GM19351 (cell line): ENCODE measurements around the gene FMNL2.

Experiments
- ATAC-seq: cut with Tn5 transposase; IDR thresholded peaks from one replicate; pipeline ENCODE4 v1.9.1; 2021; ENCODE audit warnings: mild to moderate bottlenecking, moderate library complexity; ENCODE audit not compliant: unreplicated experiment

The FMNL2 gene

DNA sequence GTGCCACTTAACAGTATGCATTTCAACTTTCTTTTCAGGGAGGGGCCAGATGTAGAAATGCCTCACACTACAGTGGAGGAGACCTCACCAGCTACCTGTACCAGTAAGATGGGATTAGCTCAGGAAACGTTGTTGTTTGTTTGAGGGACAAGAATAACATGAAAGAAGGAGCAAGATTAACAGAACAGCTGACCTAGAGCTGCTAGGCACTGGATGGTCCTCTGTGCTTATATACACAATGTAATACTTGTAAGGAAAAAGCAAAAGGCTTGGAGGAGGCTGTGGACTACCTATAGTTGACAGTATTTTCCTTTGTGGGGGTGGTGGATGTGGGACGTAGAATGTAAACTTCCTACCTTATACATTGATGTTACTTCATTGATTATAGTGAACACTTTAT, 154.4 kb downstream of the FMNL2 start:
- no peak for ATAC-seq

DNA sequence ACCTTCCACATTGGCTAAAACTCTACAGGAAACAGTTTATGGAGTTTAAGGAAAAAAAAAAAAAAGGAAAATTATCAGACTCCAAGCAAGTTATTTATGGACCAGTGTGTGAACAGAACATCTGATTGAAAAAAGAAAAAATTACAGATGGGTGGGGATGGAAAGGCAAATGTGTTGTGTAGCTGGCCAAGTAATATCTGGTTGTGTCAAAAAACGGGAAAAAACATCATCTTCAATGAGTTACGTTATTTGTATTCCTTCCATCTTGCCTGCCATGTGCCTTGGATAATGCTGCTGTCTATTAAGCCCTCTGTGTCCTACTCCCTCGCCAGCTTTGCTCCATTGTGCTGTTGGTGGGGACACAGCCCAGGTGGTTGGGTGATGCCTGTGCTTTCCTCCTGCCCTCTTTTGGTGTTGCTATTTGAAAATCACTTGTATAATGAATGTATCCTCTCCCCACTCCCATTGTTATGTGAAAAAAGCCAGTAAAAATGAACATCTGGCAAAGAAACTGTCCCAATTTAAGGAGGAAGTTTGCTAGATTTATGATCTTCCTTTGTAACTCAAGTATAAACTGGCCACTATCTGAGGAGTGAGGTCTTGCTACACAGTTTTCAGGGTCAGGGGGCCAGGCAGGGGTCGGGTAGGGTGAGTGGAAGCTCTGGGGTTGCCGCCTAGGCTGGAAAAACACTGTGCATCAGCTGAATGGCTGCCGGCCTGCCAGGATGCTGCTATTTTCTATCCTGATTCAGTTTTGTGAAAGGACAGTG, 155.9 kb downstream of the FMNL2 start:
- no peak for ATAC-seq

DNA sequence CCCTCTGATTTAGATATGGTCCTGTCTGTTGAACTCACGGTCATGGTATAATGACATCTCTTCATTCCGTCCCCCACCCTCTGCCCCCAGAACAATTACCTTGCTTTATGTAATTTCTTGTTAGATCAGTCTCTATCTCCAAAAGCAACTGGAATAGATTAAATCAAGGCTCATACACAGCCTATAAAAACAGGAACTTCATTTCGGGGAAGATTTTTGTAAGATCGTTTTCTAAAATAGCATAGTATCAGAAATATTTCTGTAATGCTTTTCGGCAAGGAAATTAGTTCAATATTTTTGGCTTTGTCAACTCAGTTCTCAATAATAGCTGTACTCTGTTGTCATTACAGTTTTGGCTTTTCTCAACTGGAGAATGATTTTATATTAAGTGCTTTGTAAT, 157.2 kb downstream of the FMNL2 start:
- ATAC-seq, result no peak

DNA sequence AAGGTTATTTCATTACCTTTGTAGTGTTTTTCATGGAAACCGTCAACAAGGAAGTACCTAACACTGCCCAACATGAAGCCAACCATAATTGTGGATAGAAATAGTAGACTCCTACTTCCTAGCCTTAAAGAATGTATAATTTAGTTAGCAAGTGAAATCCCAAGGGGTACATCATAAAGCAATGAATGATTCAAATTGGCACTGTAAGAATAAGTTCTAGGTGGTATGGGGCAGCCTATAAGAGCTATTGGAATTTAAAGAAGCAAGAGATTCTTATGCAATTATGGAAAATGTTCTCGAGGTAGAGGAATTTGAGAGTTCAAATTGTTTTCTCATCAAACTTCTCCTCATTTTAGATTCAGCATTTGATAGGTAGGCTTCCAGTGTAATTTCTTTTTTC, 157.9 kb downstream of the FMNL2 start:
- no peak for ATAC-seq

DNA sequence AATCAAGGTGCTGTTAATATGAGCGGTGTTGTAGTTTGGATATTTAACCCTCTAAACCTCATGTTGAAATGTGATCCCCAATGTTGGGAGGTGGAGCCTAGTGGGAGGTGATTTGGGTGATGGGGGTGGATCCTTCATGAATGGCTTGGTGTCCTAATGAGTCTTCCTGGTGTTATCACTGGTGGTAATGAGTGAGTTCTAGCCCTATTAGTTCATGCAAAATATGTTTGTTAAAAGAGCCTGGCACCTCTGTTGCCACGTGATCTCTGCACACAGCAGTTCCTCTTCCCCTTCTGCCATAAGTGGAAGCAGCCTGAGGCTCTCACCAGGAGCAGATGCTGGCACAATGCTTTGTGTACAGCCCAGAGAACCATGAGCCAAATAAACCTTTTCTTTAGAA, 158.4 kb downstream of the FMNL2 start:
- no peak for ATAC-seq

DNA sequence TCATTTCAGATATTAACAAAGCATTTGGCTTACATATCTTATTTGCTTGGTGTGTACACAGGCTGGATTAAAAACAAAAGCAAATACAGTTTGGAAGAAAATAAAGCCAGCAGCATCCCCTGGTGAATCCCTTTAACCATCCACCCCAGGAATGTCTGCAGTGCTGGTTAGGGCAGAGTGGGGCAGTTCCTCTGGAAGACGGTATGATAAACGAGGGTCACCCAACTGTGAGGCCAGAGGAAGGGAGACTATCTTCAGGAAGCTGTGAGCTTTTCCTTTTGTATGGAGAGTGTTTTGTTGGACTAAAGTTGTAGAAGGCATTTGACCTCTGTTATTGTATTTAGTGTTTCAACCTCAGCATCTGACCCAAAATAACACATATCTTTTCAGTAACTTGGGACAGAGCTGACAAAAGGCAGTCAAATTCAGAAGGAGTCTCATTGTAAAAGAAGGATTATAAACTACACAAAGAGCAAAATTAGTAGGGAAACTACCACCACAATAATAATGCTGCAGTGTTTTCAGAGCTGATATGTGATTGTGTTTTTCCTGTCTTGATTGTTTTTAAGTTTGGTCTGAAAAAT, 159.1 kb downstream of the FMNL2 start:
- no peak for ATAC-seq

DNA sequence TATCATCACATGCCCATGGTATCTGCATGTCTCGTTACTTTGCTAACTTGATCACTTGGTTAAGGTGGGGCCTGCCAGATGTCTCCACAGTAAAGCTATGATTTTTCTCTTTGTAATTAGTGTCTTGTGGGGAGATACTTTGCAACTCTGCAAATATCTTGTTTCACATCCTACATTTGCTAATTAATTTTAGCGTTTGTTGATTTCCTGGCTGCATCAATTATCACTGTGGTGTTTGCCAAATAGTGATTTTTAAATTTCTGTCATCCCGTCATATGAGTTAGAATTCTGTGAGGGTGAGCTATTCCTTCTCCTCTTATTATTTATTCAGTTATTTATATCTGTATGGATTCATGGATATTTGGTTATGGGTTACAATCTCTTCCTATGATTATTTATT, 161.4 kb downstream of the FMNL2 start:
- ATAC-seq, result no peak

DNA sequence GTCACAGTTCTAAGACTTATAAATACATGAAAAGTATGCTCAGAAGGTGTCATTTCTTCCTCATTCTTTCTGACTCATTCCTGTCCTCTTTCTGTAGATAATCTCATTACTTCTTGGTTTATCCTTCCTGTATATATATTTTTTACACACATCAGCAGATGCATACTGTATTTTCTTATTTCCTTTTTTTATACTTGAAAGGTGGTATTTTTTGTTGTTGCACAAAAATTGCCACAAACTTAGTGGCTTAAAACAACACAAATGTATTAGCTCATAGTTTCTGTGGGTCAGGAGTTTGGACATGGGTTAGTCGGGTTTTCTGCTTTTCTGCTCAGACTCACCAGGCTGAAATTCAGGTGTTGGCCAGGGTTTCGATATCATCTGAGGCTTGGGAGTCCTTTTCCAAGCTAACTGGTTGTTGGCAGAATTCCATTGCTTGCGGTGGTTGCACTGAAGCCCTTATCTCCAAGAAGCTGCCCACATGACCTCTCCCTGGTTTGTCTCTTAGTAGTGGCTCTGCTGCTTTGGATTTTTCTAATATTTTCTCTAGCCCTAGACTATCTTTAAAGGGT, 162.6 kb downstream of the FMNL2 start:
- peak; percentile 86 for ATAC-seq

DNA sequence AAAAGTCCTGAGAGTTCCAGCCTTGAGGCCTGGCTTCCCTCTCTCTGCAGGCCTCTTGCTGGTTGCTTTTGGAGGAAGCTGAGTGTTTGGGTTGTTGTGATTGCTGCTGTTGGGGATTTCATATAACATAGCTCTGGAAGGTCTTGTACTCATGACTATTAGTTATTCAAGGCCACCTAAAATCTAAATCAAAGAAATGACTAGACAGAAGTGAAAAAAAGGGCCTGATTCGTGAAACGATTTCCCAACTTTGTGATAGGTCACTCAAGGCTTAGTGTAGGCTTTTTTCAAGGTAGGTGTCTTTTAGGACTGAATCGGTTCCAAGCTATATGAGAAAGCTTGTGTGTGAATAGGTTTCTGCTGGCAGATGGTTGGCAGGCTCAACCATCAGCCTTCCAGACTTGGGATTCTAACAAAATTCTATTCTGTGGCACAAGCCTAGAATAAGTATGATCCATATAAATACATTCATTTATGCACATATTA, 164.4 kb downstream of the FMNL2 start:
- ATAC-seq, result no peak

DNA sequence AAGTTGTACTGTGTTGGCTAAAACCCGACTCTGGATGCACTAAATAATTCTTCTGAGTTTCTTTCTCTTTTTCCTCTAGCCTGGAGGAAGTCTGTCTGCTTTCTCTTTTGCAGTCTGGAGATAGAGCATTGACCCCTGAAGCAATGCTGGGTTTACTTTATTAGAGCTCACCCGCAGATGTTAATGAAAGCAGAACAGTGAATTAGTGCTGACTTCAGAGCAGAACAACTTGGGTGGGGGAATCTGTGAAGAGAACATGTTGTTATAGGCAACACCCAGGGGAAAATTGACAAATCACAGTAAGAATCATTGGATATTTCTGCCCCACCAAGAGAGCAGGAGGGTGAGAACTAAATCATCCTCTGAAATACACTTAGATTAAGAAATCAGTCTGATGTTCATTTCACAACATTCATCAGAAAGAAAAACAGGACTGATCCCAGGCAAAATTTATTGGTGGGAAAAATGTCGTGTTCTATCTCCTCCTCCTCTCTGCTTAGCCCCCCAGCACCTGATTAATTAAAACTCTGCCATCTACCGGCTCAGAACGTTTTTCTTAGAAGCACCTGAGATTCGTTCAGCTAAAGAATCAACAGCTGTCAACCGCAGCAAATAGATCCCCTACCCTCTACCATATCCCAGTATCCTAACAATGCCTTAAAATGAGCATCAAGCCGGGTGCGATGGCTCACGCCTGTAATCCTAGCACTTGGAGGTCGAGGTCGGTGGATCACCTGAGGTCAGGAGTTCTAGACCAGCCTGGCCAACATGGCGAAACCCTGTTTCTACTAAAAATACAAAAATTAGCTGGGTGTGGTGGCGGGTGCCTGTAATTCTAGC, 165.1 kb downstream of the FMNL2 start:
- peak; percentile 32 for ATAC-seq

DNA sequence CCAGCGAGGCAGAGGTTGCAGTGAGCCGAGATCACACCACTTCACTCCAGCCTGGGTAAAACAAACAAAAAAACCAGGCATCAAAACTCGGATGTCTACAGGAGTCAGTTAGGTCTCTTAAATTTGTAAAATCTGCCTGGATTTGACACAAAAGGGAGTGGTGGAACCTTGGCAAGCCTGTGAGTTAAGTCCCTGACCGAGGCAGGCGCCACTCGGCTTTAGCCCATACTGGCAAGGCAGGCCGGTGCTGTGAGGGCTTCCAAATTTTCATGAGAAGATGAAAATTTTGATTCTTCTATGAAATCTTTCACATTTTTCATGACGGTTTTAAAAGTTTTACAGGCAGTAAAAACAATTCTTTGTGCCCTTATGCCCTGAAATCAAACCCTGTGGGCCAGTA, 165.8 kb downstream of the FMNL2 start:
- no peak for ATAC-seq

DNA sequence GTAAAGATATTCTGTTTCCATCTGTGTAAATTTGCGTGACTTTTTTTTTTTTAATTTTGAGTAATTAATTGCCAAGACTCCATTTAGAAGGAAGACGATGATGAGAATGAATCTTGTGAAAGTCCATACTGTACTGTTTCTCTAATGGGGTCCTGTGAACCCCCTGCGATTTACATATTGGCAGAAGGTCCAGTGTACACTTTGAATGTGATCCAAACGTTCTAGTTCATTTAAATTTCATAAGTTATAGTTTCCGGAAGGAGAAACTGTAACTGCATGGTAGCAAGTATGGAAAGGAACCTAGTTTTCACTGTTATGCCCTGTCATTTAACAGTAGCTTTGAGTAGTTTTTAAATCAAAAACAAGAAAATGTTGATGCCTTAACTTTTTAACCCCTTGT, 166.7 kb downstream of the FMNL2 start:
- no peak for ATAC-seq

DNA sequence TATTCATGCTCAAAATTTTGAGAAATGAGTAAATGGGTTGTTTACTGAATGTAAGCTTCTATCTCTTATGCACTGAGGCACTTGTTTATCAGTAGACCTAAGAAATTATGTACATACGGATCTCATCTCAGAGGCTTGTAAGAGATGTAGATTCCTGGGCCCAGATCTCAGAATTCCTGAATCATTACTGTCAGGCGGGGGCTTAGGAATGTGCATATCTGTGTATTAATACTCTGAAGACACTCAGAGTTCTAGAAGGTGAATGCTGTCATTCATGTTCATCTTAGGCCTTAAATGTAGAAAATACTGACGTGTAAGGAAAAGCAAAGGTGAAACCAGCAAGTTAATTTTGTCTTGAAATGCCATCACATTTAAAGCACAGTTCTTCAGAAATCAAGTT, 169.6 kb downstream of the FMNL2 start:
- no peak for ATAC-seq

DNA sequence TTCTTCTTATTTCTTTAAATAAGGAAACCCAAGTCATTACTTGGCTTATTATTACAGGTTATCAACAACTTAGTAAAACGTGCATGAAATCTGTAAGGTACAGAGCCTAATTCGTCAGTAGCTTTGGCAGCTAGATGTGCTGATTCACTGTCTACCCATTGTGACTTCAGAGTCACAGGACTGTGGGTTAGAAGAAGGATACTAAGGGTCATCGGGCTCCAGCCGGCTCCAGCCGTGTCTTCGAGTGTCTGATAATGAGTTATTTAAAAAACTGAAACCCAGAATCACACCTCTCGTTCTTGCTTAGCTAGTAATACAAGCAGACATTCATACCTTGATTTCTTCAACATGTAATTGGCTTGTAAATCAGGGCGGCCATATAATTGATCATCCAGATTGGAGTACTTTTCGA, 170.5 kb downstream of the FMNL2 start:
- no peak for ATAC-seq

DNA sequence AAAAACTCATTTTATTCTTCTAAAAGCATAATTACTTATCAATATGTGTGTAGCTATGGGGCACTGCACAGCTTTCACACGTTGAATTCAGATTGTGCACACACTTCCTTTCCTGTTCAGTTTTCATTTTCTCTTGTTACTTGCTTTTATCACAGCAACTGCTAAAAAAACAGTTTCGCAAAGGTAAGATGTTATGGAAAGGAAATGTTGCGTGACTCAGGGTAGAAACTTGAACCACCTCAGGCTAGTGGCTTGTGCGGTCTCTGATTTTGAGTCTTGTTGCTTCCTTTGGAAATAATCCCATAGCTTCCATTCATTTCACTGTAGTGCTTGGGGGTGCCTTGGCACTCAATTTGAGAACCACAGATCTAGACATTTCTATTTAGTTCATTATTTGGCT, 171.9 kb downstream of the FMNL2 start:
- ATAC-seq, result peak; percentile 46

DNA sequence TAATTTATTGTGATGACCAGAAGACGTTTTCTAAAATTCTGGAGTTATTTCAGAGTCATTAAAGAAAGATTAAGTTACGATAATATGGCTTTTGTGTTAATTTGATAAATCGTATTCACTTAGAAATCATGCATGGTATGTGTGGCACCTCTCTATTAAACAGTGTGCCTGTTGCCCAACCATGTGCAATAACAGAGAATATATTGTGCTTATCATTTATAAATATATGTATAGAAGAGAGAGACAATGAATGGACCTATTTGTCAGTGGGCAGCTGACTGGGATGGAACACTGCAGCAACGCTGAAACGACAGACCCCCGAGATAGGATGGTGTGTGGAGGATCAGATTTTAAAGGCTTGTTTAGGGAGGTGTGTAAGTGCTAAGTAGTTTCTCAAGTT, 172.9 kb downstream of the FMNL2 start:
- no peak for ATAC-seq

DNA sequence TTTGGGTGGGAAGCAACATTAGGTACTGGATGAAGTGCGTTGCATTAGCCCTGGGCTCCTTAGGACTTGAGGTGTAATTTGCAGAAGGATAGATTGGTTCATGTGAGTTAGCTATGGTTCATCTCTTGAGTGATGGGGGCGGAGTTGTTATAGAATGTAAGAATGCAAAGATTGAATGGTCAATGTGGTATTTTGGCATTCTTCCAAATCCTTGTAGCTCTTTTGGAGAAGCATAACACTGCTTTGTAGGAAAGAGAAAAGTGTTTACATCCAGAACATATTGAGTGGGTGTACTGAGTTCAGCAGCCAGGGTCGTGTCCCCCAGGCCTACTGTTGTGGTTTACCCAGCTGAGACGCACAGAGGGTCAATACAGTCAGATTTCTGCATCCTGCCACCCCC, 173.5 kb downstream of the FMNL2 start:
- no peak for ATAC-seq

DNA sequence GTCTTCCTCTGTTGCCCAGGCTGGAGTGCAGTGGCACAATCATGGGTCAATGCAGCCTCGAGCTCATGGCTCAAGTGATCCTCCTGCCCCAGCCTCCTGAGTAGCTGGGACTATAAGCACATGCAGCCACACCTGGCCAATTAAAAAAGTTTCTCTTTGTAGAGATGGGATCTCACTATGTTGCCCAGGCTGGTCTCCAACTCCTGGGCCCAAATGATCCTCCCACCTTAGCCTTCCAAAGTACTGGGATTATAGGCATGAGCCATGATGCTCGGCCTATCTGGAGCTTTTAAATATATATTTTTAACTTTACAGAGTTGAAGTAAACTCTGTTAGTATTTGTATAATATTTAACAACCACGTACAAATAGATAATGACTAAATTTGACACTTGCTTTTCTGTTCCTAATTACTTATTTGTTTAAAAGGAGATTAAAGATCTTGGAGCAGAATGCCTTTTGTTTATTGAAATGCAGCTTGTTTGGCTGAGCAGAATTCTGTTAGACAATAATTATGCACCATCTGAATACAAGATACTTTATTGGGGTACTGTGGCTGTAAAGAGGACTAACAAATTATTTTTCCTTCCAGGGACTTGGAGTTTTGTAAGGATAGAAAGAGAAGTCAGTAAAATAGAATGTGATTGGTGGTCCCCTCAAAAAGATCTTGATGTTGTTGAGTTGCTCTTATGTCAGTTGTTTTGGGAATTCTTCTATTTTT, 175.0 kb downstream of the FMNL2 start:
- ATAC-seq, result no peak

DNA sequence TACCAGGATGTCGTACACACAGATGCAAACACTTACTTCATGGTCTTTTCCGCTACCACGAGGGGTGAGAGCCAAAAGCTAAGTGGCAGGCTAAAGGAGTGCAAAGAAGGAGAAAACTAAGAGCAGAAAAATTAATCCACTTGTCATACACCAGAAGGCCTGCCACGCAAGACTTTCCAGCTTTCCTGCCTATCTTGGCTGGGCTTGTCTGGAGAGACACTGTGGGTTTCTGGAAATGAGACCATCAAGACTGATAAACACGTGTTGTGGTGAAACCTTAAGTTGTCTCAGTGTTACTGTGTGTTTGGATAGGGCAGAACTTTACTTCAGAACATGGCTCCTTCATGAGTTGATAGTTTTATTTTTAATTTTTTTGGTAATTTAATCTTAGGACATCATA, 175.6 kb downstream of the FMNL2 start:
- ATAC-seq, result no peak

DNA sequence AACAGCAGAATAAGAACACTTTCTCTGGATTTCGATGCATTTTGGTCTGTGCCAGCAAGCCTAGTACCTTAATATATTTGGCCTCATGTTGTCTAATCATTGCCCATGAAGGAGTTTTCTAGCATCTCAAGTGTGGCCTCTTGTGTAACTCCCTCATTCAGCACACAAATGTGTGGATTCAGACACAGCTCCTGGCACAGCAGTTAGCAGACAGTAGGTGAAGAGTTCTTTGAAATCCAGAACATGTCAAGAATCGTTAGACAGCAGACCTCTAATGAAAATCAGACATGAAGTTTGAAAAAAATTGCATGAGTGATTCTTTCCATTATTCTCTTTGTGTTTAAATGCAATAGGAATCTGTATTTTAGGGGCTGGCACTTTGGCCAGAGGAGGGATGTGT, 177.0 kb downstream of the FMNL2 start:
- no peak for ATAC-seq

DNA sequence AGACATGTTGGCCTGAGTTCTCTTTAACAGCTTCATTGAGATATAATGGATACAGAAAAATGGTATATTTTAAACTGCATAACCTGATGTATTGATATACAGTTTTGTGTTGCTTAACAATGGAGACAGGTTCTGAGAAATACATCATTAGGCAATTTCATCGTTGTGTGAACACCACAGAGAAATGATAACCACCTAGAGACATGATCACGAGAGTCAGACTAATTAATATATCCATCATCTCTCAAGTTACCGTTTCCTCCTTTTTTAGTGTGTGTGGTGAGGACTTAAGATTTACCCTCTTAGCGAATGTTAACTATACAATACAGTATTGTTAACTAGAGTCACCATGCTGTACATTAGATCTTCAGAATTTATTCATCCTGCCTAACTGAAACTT, 178.1 kb downstream of the FMNL2 start:
- no peak for ATAC-seq
